GM12891 (cell line): ENCODE data around the gene NEUROG3.

Experiments
- POLR2A ChIP-seq: IDR thresholded peaks from 2 replicates; pipeline ENCODE4 v1.6.1; 2011; ENCODE audit warnings: low read depth, low read length, control low read depth
- POLR2AphosphoS5 ChIP-seq: IDR thresholded peaks from 2 replicates; pipeline ENCODE4 v1.6.1; 2011; ENCODE audit warnings: low read depth, low read length, control low read depth

GRCh38 chr10:69573056-69573806 is at the start of gene NEUROG3:
- TF ChIP-seq POLR2AphosphoS5 (no peak), POLR2A (no peak)
